22Rv1 (cell line): ENCODE data around the gene WDR1.

Experiments
- ZFX ChIP-seq: fragments of 450-650 bp; IDR thresholded peaks from 2 replicates; pipeline ENCODE4 v1.6.1; 2017; ENCODE audit warnings: antibody characterized with exemption, borderline replicate concordance
- TF ChIP-seq, protein P1 (sequence below): fragments of 450-650 bp; IDR thresholded peaks from 2 replicates; pipeline ENCODE4 v1.5.1; 2017; ENCODE audit warnings: mild to moderate bottlenecking

DNA sequence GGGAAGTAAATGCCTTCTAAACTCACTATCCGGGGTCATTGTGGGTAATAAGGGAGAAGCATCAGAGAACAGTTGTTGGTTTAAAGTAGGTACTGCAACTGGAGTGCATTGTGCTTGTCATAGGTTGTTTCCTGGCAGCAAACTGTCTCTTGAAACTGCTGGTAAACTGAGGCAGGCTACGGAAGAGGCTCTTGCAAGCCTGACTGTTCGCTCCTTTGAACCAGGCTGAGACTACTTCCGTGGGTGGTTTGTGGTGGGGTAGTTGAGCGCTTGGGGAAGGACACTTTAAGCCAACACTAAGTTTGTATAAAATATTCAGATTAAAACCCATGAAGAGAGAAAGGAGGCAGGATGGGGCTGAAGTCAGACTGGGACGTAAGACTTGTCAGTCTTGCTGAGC is 45.2 kb upstream of the WDR1 start:
- TF ChIP-seq, protein P1, sequence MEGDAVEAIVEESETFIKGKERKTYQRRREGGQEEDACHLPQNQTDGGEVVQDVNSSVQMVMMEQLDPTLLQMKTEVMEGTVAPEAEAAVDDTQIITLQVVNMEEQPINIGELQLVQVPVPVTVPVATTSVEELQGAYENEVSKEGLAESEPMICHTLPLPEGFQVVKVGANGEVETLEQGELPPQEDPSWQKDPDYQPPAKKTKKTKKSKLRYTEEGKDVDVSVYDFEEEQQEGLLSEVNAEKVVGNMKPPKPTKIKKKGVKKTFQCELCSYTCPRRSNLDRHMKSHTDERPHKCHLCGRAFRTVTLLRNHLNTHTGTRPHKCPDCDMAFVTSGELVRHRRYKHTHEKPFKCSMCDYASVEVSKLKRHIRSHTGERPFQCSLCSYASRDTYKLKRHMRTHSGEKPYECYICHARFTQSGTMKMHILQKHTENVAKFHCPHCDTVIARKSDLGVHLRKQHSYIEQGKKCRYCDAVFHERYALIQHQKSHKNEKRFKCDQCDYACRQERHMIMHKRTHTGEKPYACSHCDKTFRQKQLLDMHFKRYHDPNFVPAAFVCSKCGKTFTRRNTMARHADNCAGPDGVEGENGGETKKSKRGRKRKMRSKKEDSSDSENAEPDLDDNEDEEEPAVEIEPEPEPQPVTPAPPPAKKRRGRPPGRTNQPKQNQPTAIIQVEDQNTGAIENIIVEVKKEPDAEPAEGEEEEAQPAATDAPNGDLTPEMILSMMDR, result no peak
- no peak for TF ChIP-seq ZFX
